Transverse colon (tissue), 4 donors: ENCODE results near the gene SLC35F3. TPM values are rescaled to one million over a fixed set of nuclear protein-coding genes. Genes with fewer than 3 reads are reported as not detected.

Experiments
- DNase-seq: peaks from one replicate; pipeline ENCODE4 v3.0.0-alpha.2; 2019
- H3K27ac ChIP-seq, 4 donors: fragments of 200-600 bp; sonication (generic); 2 replicates each; pipeline ENCODE4 v1.5.1; 2016 to 2018; ENCODE audit warnings: inconsistent platforms in 4 of 4
- H3K27me3 ChIP-seq: fragments of 200-600 bp; sonication (generic); 2 replicates; pipeline ENCODE4 v1.5.1; 2017; ENCODE audit warnings: inconsistent platforms
- H3K36me3 ChIP-seq, 4 donors: fragments of 200-600 bp; sonication (generic); 2 replicates each; pipeline ENCODE4 v1.5.1; 2017 to 2019; ENCODE audit warnings: inconsistent platforms in 4 of 4
- H3K4me1 ChIP-seq, 4 donors: fragments of 200-600 bp; sonication (generic); 2 replicates each; pipeline ENCODE4 v1.5.1; 2017 to 2020; ENCODE audit warnings: inconsistent platforms in 4 of 4
- H3K4me3 ChIP-seq, 4 donors: fragments of 200-600 bp; sonication (generic); 1 replicate in 1 of 4; 2 replicates in 3 of 4; pipeline versions ENCODE4 v1.5.1 to v1.6.1; 2017 to 2019; ENCODE audit warnings: inconsistent platforms in 4 of 4
- H3K9me3 ChIP-seq, 2 donors: fragments of 200-600 bp; sonication (generic); 2 replicates each; pipeline ENCODE4 v1.5.1; 2017 to 2019; ENCODE audit warnings: inconsistent platforms in 2 of 2
- CTCF ChIP-seq, 5 experiments: fragments of 200-600 bp in 3 of 5; fragments of 450-650 bp in 2 of 5; sonication (generic) in 3 of 5; IDR thresholded peaks; 1 replicate in 2 of 5; 2 replicates in 3 of 5; pipeline ENCODE4 v1.5.1; 2016 to 2017; ENCODE audit warnings: antibody characterized with exemption in 5 of 5, inconsistent platforms in 3 of 5, mild to moderate bottlenecking in 2 of 5, moderate library complexity in 1 of 5
- EP300 ChIP-seq: sonication (generic); formaldehyde crosslinking; IDR thresholded peaks from one replicate; pipeline ENCODE4 v1.6.1; 2017; ENCODE audit warnings: antibody characterized with exemption, low read depth
- POLR2A ChIP-seq: fragments of 450-650 bp; IDR thresholded peaks from one replicate; pipeline ENCODE4 v1.6.1; 2016; ENCODE audit warnings: antibody characterized with exemption, mild to moderate bottlenecking, moderate library complexity
- POLR2AphosphoS5 ChIP-seq, 3 donors: sonication (generic); formaldehyde crosslinking; IDR thresholded peaks; one replicate each; pipeline ENCODE4 v1.6.1; 2016; ENCODE audit warnings: antibody characterized with exemption in 3 of 3
- WGBS, 2 donors: methylation state at CpG; one replicate each; pipeline ENCODE4 v1.1.5; 2018; ENCODE audit warnings: low coverage in 1 of 2; 5-methylcytosine and 5-hydroxymethylcytosine counted together
- in situ Hi-C, 4 donors: fragments of 200-750 bp; cut with MboI; loops; one replicate each; pipeline versions ENCODE4 v1.15.0 to v1.15.1; 2017; ENCODE audit warnings: low sequenced_read_pairs in 3 of 4, low pct_ligation_motif_present in 1 of 4, low pct_unique_long_range_greater_than_20kb in 1 of 4
- intact Hi-C: fragments of 100-400 bp; cut with DNase I; formaldehyde crosslinking; loops from one replicate; pipeline ENCODE4 v1.15.1; 2023; ENCODE audit warnings: low total_unique reads
- total RNA-seq, 4 donors: library from RNA; depleted of rRNA; stranded (reverse); fragments of >200 nt; gene quantifications; one replicate each; pipeline ENCODE4 v1.1.0, GENCODE V29; 2016

SLC35F3 gene
- total RNA-seq, 4 donors from 2014 or later, result not detected

GRCh38 chr1:233962878-233963277, 58.4 kb downstream of the SLC35F3 start:
- intact Hi-C loops (no loop called here), in situ Hi-C loops (no loop called here)
- no peak for DNase-seq
- Histone ChIP-seq H3K9me3 (no peaks in the 10 kb centered on the region), H3K4me3 (no peak overlapping the region), H3K36me3 (no peaks in the 10 kb centered on the region), H3K4me1 (no peaks in the 10 kb centered on the region), H3K27me3 (no peaks in the 10 kb centered on the region), H3K27ac (no peak overlapping the region)
- TF ChIP-seq EP300, result no peak
- TF ChIP-seq CTCF (IDR thresholded peaks at IDR 0.05), result no peak
- no peak for TF ChIP-seq POLR2AphosphoS5 (IDR thresholded peaks at IDR 0.05)
- no peak for TF ChIP-seq POLR2A
- WGBS, 2 donors, result 74 to 75% methylated on average over 1 to 3 of the region's 3 CpGs

GRCh38 chr1:233965856-233966255, 61.4 kb downstream of the SLC35F3 start:
- no peaks in the 10 kb centered on the region for H3K4me1 ChIP-seq
- in situ Hi-C loops (no loop called here), intact Hi-C loops (no loop called here)
- no peak overlapping the region for H3K4me3 ChIP-seq
- no peaks in the 10 kb centered on the region for H3K27me3 ChIP-seq
- no peaks in the 10 kb centered on the region for H3K36me3 ChIP-seq
- no peaks in the 10 kb centered on the region for H3K9me3 ChIP-seq
- TF ChIP-seq EP300 (no peak), CTCF (IDR thresholded peaks at IDR 0.05) (no peak), POLR2AphosphoS5 (IDR thresholded peaks at IDR 0.05) (no peak), POLR2A (no peak)
- H3K27ac ChIP-seq, result no peak overlapping the region
- DNase-seq, result no peak

- TF ChIP-seq POLR2A (no peak), EP300 (no peak), POLR2AphosphoS5 (IDR thresholded peaks at IDR 0.05) (no peak), CTCF (IDR thresholded peaks at IDR 0.05) (no peak)
- in situ Hi-C loops, result no loop called here
- H3K4me3 ChIP-seq, result no peak overlapping the region
Observed at GRCh38 chr1:233971753-233972152, 67.3 kb downstream of the SLC35F3 start.

GRCh38 chr1:233972563-233972950, 68.1 kb downstream of the SLC35F3 start:
- intact Hi-C loops, result no loop called here
- Histone ChIP-seq H3K27me3 (no peaks in the 10 kb centered on the region), H3K9me3 (no peaks in the 10 kb centered on the region), H3K36me3 (no peaks in the 10 kb centered on the region), H3K27ac (no peak overlapping the region), H3K4me3 (no peak overlapping the region), H3K4me1 (no peaks in the 10 kb centered on the region)
- TF ChIP-seq CTCF (IDR thresholded peaks at IDR 0.05) (no peak), POLR2A (no peak), EP300 (no peak), POLR2AphosphoS5 (IDR thresholded peaks at IDR 0.05) (no peak)
- in situ Hi-C loops, result no loop called here
- WGBS, 2 donors, result 59 to 65% methylated on average over 3 to 4 of the region's 4 CpGs
- no peak for DNase-seq

More at GRCh38 chr1:233971753-233972152, 67.3 kb downstream of the SLC35F3 start:
- H3K4me1 ChIP-seq, result no peaks in the 10 kb centered on the region
- H3K9me3 ChIP-seq, result no peaks in the 10 kb centered on the region
- 83 to 88% methylated on average over 2 to 7 of the region's 7 CpGs for WGBS, 2 donors
- no peak for DNase-seq
- H3K36me3 ChIP-seq, result no peaks in the 10 kb centered on the region
- H3K27me3 ChIP-seq, result no peaks in the 10 kb centered on the region
- intact Hi-C loops, result no loop called here
- H3K27ac ChIP-seq, result no peak overlapping the region
